Fibroblast of villous mesenchyme (primary cell): ENCODE measurements around the gene MARCHF3. TPM values are rescaled to one million over a fixed set of nuclear protein-coding genes. Genes with fewer than 3 reads are reported as not detected.

Experiments
- DNase-seq: peaks from one replicate; pipeline ENCODE4 v3.0.0-alpha.2; 2010; ENCODE audit warnings: low read depth
- H3K4me3 ChIP-seq: 2 replicates; pipeline ENCODE4 v1.5.1; 2011; ENCODE audit warnings: low read depth, mild to moderate bottlenecking, low read length
- total RNA-seq: library from RNA; depleted of rRNA; stranded (reverse); fragments of >200 nt; gene quantifications from 2 replicates; pipeline ENCODE4 v1.2.3, GENCODE V29; 2012
- TF ChIP-seq, protein P1 (sequence below): IDR thresholded peaks from 2 replicates; pipeline ENCODE4 v1.5.1; 2012; ENCODE audit warnings: low read depth, mild to moderate bottlenecking, low read length; ENCODE audit not compliant: insufficient read depth

MARCHF3 gene
- total RNA-seq, 1 donor: 10.4 TPM

DNA sequence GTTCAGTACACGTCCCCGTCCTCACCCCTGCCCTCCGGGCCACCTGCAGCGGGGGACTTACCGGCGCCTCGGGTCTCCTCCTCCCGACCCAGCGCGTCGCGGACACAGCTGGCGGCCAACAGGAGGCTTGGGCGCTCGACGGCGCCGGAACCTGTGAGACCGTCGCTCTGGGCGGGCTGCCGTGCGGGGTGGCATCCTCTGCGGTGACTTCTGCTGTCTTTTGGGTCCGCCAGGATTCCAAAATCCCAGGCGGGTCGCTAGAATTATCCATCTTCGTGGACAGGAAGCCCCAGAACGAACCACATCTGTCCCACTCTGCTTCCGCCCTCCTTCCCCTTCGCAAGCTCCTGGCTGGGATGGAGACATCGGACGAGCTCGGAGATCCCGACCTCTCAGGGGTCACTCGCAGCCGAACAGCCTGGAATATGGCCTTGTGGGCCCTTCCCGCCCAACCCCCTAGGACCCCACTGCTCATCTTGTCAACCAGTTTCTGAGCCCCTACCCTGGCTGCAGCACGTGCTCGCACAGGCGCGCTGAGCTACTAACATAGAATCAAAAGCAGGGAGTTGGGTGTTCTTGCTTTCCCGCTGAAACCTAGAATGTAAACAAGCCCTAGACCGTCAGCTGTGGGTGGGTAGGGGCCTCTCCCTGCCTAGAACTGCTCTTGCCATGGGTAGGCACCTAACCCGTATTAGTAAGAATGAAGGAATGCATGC, 947 bp upstream of the MARCHF3 start:
- DNase-seq: no peak
- TF ChIP-seq, protein P1, sequence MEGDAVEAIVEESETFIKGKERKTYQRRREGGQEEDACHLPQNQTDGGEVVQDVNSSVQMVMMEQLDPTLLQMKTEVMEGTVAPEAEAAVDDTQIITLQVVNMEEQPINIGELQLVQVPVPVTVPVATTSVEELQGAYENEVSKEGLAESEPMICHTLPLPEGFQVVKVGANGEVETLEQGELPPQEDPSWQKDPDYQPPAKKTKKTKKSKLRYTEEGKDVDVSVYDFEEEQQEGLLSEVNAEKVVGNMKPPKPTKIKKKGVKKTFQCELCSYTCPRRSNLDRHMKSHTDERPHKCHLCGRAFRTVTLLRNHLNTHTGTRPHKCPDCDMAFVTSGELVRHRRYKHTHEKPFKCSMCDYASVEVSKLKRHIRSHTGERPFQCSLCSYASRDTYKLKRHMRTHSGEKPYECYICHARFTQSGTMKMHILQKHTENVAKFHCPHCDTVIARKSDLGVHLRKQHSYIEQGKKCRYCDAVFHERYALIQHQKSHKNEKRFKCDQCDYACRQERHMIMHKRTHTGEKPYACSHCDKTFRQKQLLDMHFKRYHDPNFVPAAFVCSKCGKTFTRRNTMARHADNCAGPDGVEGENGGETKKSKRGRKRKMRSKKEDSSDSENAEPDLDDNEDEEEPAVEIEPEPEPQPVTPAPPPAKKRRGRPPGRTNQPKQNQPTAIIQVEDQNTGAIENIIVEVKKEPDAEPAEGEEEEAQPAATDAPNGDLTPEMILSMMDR: no peak

DNA sequence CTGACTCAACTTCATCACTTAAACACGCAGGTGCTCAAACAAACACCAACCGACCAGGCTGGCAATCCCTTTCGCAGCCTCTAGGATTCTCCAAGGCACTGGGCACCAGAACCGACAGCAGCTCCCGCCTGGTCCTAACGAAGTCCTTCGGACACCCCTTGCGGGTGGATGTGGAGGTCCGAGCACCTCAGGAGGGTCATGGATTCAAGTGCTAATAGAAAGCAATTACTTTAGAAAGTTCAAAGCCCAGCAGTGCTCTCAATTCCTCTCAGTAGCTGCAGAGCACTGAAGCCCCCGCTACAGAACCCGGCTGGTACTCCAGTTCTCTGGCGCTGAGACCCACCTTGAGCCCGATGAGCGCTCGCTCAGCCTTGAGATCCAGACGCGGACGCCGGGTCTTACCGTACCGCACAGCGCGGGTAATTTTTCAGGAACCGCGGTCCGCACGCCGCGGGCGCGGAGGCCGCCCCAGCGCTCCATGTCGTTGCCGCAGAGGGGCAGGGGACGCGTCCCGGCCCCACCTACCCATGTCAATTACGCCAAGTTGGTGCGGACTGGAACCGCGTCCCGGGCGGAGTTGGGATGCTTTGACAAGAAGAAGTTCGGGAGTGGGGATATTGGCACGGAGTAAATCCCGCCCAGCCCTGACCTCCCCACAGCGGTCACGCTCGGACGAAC, 638 bp downstream of the MARCHF3 start:
- peak overlapping the region; percentile 91 for H3K4me3 ChIP-seq
- TF ChIP-seq, protein P1: peak; percentile 52
- peak; percentile 63 for DNase-seq

More for the DNA sequence above, 947 bp upstream of the MARCHF3 start:
- peak overlapping the region; percentile 91 for H3K4me3 ChIP-seq

DNA sequence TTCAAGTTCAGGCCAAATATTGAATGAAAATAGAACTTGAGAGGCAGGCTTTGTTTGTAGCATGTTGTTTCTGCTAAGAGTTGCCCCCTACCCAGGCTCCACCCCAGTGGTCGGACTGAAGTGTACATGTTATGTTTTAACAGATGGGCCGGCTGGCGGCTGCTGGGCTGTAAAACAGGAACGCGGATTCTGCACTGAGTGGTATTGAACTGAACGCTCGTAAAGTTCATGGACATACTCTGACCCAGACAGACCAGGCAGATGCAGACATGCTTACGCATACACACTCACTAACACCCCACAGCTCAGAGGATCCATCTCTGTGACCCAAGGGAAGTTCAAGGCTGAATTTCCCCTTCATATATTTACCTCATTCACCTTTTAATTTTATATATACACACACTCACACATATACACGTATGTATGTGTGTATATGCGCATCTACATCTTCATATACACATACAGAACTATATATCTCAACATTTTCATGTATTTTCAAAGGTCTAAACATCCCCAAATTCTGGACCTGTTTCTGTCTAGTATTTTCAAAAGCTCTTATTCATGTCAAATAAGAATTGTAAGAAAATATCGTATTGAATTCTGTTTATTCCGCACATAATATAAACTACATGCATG, 1.4 kb downstream of the MARCHF3 start:
- DNase-seq: peak; percentile 92
- TF ChIP-seq, protein P1: peak; percentile 14
- H3K4me3 ChIP-seq: peak overlapping the region; percentile 91

DNA sequence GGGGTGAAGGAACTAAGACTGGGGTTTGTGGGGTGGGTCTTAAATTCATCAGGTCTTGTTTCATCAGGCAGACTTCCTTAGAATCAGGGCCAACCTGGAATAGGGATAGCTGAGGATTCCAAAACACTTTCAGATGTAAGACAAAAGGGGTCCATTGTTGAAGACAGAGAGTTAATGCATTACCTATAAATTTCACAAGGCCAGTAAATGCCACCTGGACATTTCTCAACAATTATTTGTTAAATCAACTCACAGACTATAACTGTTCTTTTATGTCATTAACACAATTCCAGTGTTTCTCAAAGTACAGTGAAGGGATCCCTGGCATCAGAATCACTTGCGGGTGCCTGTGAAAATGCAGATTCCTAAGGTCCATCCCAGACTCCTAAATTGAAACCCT, 2.8 kb downstream of the MARCHF3 start:
- H3K4me3 ChIP-seq: no peak overlapping the region
- TF ChIP-seq, protein P1: no peak
- DNase-seq: no peak

DNA sequence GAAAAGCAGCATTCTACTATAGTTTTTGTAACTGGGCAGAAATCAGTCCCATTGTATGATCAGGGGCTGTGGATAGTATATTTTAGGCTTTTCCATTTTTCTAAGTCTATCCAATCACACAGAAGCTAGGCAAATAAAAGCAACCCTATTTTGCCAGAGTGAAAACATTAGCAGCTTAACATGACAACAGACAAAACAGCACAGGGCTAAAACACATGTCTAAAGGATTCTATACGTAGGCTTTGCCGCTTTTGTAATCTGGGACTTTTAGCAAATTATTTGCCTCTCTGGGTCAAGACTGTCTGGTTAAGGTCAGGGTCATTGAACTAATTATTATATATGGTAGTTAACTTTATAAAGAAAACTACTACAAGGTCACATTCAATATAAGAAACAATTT, 4.2 kb downstream of the MARCHF3 start:
- H3K4me3 ChIP-seq: no peak overlapping the region
- TF ChIP-seq, protein P1: no peak
- DNase-seq: no peak

DNA sequence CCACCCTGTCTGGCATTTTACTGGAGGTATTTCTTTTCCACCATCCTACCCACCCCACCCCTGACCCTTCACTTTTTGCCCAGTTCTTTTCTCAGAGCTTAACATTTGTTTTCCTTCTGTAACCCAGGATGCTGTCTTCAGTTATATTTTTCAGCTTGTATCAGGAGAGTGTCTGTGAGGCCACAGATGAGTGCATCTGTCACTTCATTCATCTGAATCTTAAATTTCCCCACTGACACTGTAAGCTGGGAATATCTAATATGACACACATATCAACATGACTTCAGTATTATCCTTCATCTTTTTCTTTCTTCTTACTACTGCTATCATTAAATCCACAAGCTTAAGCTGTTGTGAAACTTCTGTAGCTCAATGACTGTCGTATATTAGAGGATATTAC, 4.9 kb downstream of the MARCHF3 start:
- H3K4me3 ChIP-seq: no peak overlapping the region
- DNase-seq: no peak
- TF ChIP-seq, protein P1: no peak
